ENCODE results near the gene ADAMTSL5. TPM values are rescaled to one million over a fixed set of nuclear protein-coding genes. Genes with fewer than 3 reads are reported as not detected.

Gene ADAMTSL5
- total and polyA plus RNA-seq, 2 of the 13 experiments (the other 11 are each of a cell fraction or from before 2014, with no cell fraction given), result 0.60 to 2.7 TPM

DNA sequence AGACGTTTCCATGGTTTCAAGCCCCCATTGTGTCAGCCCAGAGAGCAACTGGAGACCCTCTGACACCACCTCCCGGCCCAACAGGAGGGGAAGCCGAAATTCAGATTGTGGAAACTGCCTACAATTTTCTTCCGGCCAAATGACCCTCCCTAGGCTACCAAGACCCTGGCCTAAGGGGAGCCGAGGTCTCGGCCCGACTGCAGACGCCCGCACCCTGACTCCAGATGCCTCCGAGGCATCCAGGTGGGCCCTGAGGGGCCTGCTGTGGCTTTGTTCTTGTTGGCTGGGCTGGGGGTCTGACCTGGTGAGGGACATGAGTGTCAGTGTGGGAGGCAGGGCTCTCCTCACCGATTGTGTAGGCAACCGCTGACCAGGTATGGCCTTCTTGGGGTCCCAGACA lies 45.7 kb upstream of the ADAMTSL5 start:
- Histone ChIP-seq H3K79me2 (ENCODE audit: insufficient read depth, low read length) (no peaks in the 10 kb centered on the region), H3K9ac (ENCODE audit: insufficient read depth, low read depth, low read length) (no peak overlapping the region), H3K4me3 (replicated peaks in 1 of 3; ENCODE audit: insufficient read depth in 1 of 3, low read depth in 2 of 3, low read length in 3 of 3) (no peak overlapping the region), H3K4me1 (ENCODE audit: insufficient read depth, low read length) (no peaks in the 10 kb centered on the region), H3K4me2 (ENCODE audit: low read depth, low read length) (no peak overlapping the region), H4K20me1 (ENCODE audit: insufficient read depth, low read length) (no peaks in the 10 kb centered on the region), H2AFZ (ENCODE audit: low read length) (no peak overlapping the region), H3K9me3 (ENCODE audit: low read length) (no peaks in the 10 kb centered on the region), H3K27ac (ENCODE audit: extremely low read length, insufficient read depth, low read length) (no peak overlapping the region), H3K36me3 (replicated peaks in 1 of 2; ENCODE audit: control insufficient read depth in 1 of 2, insufficient read depth in 2 of 2, low read length in 2 of 2) (peaks cover 0 to 3% of the 10 kb centered on the region in 2 experiments; a peak in 3 of 5 replicates), H3K27me3 (ENCODE audit: control insufficient read depth in 1 of 2, insufficient read depth in 2 of 2, low read length in 2 of 2) (no peaks in the 10 kb centered on the region)
- no TSS peak for BruUV-seq (replicated peaks)
- ChIA-PET POLR2A (no interaction called here), CTCF (ENCODE audit: low intra/inter-chr PET ratio, low total read pairs) (no interaction called here)
- no peak for ATAC-seq
- FAIRE-seq, result no peak
- TF ChIP-seq PHB2 (IDR thresholded peaks at IDR 0.05; ENCODE audit: partially characterized antibody) (no peak), MAZ (IDR thresholded peaks at IDR 0.05; ENCODE audit: borderline replicate concordance, low read depth, low read length) (no peak), MAZ (CRISPR knock-in tag; IDR thresholded peaks at IDR 0.05; ENCODE audit: low read depth) (no peak), RARG (CRISPR knock-in tag; IDR thresholded peaks at IDR 0.05; ENCODE audit: low read depth) (no peak), HCFC1 (IDR thresholded peaks at IDR 0.05; ENCODE audit: low read depth, low read length) (no peak), ZNF740 (CRISPR knock-in tag; IDR thresholded peaks at IDR 0.05) (no peak), KLF9 (CRISPR knock-in tag; IDR thresholded peaks at IDR 0.05; ENCODE audit: low read depth) (no peak), SMC3 (IDR thresholded peaks at IDR 0.05; ENCODE audit: low read length) (no peak), ELF3 (CRISPR knock-in tag; IDR thresholded peaks at IDR 0.05) (no peak), ZBTB44 (CRISPR knock-in tag; IDR thresholded peaks at IDR 0.05) (no peak), ZBTB37 (CRISPR knock-in tag; IDR thresholded peaks at IDR 0.05) (no peak), ZFP36L1 (CRISPR knock-in tag; IDR thresholded peaks at IDR 0.05) (no peak), HNRNPL (IDR thresholded peaks at IDR 0.05; ENCODE audit: low read depth, low read length) (no peak), CCDC6 (CRISPR knock-in tag; IDR thresholded peaks at IDR 0.05) (no peak), MXI1 (IDR thresholded peaks at IDR 0.05; ENCODE audit: borderline replicate concordance, low read depth, low read length) (no peak), U2AF1 (optimal IDR thresholded peaks at IDR 0.05; ENCODE audit: low read depth, low read length) (no peak), KLF11 (CRISPR knock-in tag; IDR thresholded peaks at IDR 0.05) (no peak), TAF1 (CRISPR knock-in tag; IDR thresholded peaks at IDR 0.05) (no peak)
- TF ChIP-seq, protein P1, sequence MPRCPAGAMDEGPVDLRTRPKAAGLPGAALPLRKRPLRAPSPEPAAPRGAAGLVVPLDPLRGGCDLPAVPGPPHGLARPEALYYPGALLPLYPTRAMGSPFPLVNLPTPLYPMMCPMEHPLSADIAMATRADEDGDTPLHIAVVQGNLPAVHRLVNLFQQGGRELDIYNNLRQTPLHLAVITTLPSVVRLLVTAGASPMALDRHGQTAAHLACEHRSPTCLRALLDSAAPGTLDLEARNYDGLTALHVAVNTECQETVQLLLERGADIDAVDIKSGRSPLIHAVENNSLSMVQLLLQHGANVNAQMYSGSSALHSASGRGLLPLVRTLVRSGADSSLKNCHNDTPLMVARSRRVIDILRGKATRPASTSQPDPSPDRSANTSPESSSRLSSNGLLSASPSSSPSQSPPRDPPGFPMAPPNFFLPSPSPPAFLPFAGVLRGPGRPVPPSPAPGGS (CRISPR knock-in tag; IDR thresholded peaks at IDR 0.05), result no peak
- TF ChIP-seq, protein P2, sequence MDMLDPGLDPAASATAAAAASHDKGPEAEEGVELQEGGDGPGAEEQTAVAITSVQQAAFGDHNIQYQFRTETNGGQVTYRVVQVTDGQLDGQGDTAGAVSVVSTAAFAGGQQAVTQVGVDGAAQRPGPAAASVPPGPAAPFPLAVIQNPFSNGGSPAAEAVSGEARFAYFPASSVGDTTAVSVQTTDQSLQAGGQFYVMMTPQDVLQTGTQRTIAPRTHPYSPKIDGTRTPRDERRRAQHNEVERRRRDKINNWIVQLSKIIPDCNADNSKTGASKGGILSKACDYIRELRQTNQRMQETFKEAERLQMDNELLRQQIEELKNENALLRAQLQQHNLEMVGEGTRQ (IDR thresholded peaks at IDR 0.05; ENCODE audit: low read depth, low read length), result no peak
- TF ChIP-seq, protein P2 (CRISPR knock-in tag; IDR thresholded peaks at IDR 0.05; ENCODE audit: borderline replicate concordance), result no peak
- DNase-seq (ENCODE audit: low spot score), result no peak
- in situ Hi-C loops (cut with HindIII; ENCODE audit: extremely low pct_ligation_motif_present, low pct_unique_long_range_greater_than_20kb) (no loop called here), intact Hi-C loops (cut with micrococcal nuclease; ENCODE audit: unreplicated experiment) (no loop called here)
- 91% methylated on average over 7 of the region's 12 CpGs for WGBS (ENCODE audit: low lambda C conversion rate)

Data from HepG2 (cell line).